ENCODE results near the gene ANKRD44.

The ANKRD44 gene

GRCh38 chr2:196974970-196975369 is 335.6 kb downstream of the ANKRD44 start:
- no peak for TF ChIP-seq SIN3A (IDR thresholded peaks at IDR 0.05; ENCODE audit: borderline replicate concordance, insufficient read depth, low read length)
- no peak for TF ChIP-seq FOXP2 (optimal IDR thresholded peaks at IDR 0.05; ENCODE audit: borderline replicate concordance, extremely low read depth, extremely low read length, insufficient read depth)
- no peak for TF ChIP-seq TAF1 (IDR thresholded peaks at IDR 0.05; ENCODE audit: borderline replicate concordance, insufficient read depth, low read length)
- TF ChIP-seq REST (IDR thresholded peaks at IDR 0.05; ENCODE audit: insufficient read depth in 1 of 2, low read depth in 2 of 2, low read length in 2 of 2): no peak

- TF ChIP-seq TAF1 (IDR thresholded peaks at IDR 0.05; ENCODE audit: borderline replicate concordance, insufficient read depth, low read length) (no peak), FOXP2 (optimal IDR thresholded peaks at IDR 0.05; ENCODE audit: borderline replicate concordance, extremely low read depth, extremely low read length, insufficient read depth) (no peak), POLR2AphosphoS5 (IDR thresholded peaks at IDR 0.05; ENCODE audit: low read depth, low read length) (no peak), REST (IDR thresholded peaks at IDR 0.05; ENCODE audit: insufficient read depth in 1 of 2, low read depth in 2 of 2, low read length in 2 of 2) (no peak), SIN3A (IDR thresholded peaks at IDR 0.05; ENCODE audit: borderline replicate concordance, insufficient read depth, low read length) (no peak)
Measured at GRCh38 chr2:196971574-196972279, 338.9 kb downstream of the ANKRD44 start.

GRCh38 chr2:196970099-196970498 is 340.5 kb downstream of the ANKRD44 start:
- TF ChIP-seq REST (IDR thresholded peaks at IDR 0.05; ENCODE audit: insufficient read depth in 1 of 2, low read depth in 2 of 2, low read length in 2 of 2) (no peak), TAF1 (IDR thresholded peaks at IDR 0.05; ENCODE audit: borderline replicate concordance, insufficient read depth, low read length) (no peak), SIN3A (IDR thresholded peaks at IDR 0.05; ENCODE audit: borderline replicate concordance, insufficient read depth, low read length) (no peak), POLR2AphosphoS5 (IDR thresholded peaks at IDR 0.05; ENCODE audit: low read depth, low read length) (no peak), FOXP2 (optimal IDR thresholded peaks at IDR 0.05; ENCODE audit: borderline replicate concordance, extremely low read depth, extremely low read length, insufficient read depth) (no peak)

- TF ChIP-seq REST (IDR thresholded peaks at IDR 0.05; ENCODE audit: insufficient read depth in 1 of 2, low read depth in 2 of 2, low read length in 2 of 2) (no peak), POLR2AphosphoS5 (IDR thresholded peaks at IDR 0.05; ENCODE audit: low read depth, low read length) (no peak), FOXP2 (optimal IDR thresholded peaks at IDR 0.05; ENCODE audit: borderline replicate concordance, extremely low read depth, extremely low read length, insufficient read depth) (no peak), TAF1 (IDR thresholded peaks at IDR 0.05; ENCODE audit: borderline replicate concordance, insufficient read depth, low read length) (no peak), SIN3A (IDR thresholded peaks at IDR 0.05; ENCODE audit: borderline replicate concordance, insufficient read depth, low read length) (no peak)
Measured at GRCh38 chr2:196968516-196968915, 342.1 kb downstream of the ANKRD44 start.

Data from PFSK-1 (cell line).